HG03442 (cell line): Measurements from ENCODE around the gene ABCA4.

ENCODE experiments used
- ATAC-seq: cut with Tn5 transposase; IDR thresholded peaks from one replicate; pipeline ENCODE4 v1.9.1; 2021; ENCODE audit warnings: mild to moderate bottlenecking, moderate library complexity; ENCODE audit not compliant: unreplicated experiment

The ABCA4 gene

DNA sequence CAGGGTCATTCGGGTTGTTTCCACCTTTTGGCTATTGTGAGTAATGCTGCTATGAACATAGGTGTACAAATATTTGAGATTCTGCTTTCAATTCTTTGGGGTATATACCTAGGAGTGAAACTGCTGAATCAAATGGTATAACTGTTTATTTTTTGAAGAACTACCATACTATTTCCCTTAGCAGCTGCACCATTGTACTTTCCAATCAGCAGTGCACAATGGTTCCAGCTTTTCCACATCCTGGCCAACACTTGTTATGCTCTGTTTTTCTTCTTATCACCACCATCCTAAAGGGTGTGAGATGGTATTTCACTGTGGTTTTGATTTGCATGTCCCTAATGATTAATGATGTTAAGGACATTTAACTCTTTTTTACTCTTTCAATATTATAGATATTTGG lies 3.6 kb upstream of the ABCA4 start:
- ATAC-seq, result no peak

DNA sequence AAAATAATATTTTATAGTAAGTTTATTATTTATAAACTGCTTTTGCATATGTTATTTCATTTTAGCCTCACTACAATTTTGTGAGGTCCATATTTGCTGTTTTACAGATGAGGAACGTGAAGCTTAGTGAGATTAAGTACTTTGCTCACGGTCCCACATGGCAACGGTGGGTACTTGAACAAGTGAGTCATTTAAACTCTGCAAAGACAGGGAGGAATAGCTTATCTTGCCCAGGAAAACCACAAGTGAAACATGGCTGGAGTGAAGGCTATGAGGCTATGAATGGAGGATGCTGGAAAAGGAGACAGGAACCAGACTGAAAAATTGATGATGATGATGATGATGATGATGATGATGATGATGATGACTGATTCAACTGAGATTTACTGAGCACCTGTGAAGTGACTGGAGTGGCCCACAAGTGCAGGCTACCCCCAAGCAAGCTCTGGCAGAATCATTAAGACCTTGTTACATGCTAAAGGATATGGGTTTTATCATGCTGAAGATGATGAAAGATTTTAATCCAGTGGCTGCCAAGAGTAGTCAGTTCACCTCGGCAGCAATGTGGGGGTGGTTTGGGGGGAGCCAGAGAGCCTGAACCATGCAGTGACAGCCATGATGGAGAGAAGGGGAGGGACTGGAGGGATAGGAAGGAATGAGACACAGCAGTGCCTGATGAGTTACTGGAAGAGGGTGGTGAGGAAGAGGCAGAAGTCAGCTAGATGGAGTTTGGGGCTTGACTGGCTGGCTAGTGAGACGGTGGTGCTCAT lies 1.4 kb upstream of the ABCA4 start:
- no peak for ATAC-seq

DNA sequence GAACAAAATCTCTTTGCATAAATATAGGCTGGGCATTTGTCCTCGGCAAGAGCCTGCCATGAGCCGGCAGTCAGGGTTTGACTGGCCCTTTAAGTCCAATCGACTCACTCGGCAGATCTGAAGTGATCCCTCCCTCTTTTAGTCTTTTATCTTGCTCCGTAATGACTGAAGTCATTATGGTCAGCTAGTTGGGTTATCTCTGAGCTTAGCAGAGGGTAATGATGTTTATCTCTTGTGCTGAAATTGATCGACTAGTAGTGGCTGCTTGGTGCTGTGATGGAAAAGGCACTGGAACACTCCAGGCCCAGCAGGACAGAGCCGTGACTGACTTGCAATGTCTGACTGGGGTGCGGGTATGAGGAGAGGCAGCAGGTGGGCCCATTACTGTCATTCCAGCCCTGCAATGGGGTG lies 468 bp upstream of the ABCA4 start:
- ATAC-seq, result no peak

GRCh38 chr1:94120570-94120901 lies 412 bp downstream of the ABCA4 start:
- ATAC-seq, result no peak

GRCh38 chr1:94119796-94120569 lies 965 bp downstream of the ABCA4 start:
- no peak for ATAC-seq

GRCh38 chr1:94119306-94119705 lies 1.6 kb downstream of the ABCA4 start:
- ATAC-seq, result no peak

DNA sequence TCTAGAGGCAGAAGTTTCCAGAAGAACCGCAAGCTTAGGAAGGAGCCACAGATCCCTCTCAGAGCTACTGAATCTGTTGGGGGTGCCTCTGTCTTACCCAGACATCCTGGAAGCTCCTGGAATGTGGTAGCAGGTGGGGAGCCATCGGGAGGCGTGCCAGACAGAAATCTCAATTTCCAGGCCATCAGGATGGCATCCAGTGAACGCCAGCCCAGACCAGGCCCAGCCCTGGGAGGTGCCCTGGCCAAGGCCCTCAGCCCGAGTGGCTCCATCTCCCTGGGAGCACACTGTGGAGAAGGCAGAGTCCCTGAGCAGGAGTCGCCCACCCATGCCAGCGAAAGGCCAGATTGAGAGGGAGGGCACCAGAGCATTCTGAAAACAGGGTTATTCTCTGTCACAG lies 2.5 kb downstream of the ABCA4 start:
- no peak for ATAC-seq

- ATAC-seq, result no peak
These were observed 2.9 kb downstream of the ABCA4 start for GRCh38 chr1:94118013-94118412.

GRCh38 chr1:94117259-94117851 lies 3.6 kb downstream of the ABCA4 start:
- no peak for ATAC-seq

GRCh38 chr1:94115900-94116436 lies 5.0 kb downstream of the ABCA4 start:
- no peak for ATAC-seq

DNA sequence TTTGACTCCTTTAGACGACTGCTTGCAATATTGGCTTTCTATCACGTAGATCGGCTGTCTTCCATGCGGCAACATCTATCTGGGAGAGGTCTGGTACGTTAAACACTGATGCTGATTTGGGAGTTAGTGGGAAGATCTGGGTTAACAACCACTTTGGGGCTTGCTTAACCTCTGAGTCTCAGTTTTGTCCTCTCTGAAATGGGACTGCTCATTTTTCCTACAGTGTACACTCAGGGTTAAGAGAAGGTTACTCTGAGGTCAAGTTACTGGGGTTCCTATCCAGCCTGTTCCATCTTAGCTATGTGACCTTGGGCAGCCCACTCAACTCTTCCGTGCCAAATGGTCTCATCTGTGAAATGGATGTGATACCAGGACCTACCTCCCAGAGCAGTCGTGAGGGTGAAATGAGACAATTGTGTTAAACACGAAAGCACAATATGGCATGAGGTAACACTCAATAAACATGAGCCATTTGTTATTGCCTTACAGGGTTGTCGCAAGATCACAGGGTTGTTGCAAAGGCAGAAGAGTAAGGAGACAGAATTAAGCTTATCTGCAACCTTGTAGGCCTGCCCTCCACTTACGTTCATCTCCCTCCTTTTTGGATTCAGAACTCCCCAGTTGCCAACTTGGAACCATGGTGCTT lies 5.6 kb downstream of the ABCA4 start:
- ATAC-seq, result no peak

GRCh38 chr1:94113589-94114226 lies 7.2 kb downstream of the ABCA4 start:
- no peak for ATAC-seq

DNA sequence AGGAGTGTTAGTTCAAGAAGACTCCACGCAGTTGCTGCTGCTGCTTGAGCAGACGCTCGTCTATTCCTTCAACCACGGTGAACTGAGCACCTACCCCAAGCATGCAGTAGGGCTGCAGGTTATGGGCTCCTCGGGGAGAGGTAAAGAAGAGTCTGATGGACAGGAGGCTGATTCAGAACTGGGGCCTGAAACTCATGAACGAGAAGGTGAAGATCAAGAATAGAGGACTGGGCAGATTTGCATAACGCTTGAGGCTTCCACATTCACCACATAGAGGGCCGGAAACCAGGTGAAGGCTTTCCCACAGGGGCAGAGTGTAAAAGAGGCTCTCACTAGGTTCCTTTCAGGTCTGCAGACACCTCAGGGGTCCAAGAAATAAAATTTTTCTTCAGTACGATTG lies 9.1 kb downstream of the ABCA4 start:
- ATAC-seq, result peak; percentile 84

GRCh38 chr1:94110946-94111740 lies 9.8 kb downstream of the ABCA4 start:
- ATAC-seq, result no peak

GRCh38 chr1:94110021-94110761 lies 10.8 kb downstream of the ABCA4 start:
- no peak for ATAC-seq

DNA sequence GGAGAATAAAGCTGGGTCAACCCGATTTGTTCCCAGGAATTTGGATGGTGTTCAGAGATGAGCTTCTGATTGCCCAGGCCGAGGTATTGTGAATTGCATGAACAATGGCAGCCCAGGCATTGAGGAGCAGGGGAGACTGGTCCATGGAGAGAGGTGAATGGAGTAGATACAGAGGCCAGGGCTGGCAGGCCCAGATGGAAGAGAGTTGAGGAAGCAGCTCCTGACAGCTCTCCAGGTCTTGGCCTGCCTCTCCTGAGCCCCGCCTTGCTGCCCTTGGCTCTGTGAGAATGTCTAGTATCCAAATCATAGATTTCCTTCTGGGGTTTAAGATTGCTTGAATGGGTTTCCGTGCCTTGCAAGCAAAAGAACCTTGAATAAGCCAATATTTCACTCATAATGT lies 11.5 kb downstream of the ABCA4 start:
- no peak for ATAC-seq

GRCh38 chr1:94107141-94107540 lies 13.8 kb downstream of the ABCA4 start:
- no peak for ATAC-seq

DNA sequence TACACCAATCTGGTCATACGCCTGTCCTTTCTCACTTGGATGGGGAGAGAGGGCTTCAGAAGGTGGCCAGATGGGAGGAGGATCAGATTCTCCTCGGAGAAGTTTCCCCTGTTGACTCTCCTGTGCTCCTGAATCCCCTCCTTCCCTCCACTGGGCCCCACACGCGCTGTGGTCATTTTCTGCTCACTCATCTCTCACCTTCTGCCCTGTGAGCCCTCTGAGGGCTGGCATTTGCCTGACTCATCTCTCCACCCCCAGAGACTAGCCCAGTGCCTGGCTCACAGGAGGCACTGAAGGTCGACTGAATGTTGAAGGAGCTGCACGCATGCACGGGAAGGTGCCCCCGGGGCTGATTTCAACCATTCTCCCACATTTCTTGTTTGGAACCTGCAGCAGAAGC lies 14.2 kb downstream of the ABCA4 start:
- no peak for ATAC-seq

GRCh38 chr1:94105957-94106529 lies 14.9 kb downstream of the ABCA4 start:
- no peak for ATAC-seq
